ENCODE results near the gene SUSD5.
A peak's percentile ranks its signal among the peaks of the same experiment; 100 is the strongest.
"Not testable (repeated sequence)": the region's sequence is repeated elsewhere in the genome, so short reads cannot be mapped to it uniquely, and the experiment has no call there.

Gene SUSD5

DNA sequence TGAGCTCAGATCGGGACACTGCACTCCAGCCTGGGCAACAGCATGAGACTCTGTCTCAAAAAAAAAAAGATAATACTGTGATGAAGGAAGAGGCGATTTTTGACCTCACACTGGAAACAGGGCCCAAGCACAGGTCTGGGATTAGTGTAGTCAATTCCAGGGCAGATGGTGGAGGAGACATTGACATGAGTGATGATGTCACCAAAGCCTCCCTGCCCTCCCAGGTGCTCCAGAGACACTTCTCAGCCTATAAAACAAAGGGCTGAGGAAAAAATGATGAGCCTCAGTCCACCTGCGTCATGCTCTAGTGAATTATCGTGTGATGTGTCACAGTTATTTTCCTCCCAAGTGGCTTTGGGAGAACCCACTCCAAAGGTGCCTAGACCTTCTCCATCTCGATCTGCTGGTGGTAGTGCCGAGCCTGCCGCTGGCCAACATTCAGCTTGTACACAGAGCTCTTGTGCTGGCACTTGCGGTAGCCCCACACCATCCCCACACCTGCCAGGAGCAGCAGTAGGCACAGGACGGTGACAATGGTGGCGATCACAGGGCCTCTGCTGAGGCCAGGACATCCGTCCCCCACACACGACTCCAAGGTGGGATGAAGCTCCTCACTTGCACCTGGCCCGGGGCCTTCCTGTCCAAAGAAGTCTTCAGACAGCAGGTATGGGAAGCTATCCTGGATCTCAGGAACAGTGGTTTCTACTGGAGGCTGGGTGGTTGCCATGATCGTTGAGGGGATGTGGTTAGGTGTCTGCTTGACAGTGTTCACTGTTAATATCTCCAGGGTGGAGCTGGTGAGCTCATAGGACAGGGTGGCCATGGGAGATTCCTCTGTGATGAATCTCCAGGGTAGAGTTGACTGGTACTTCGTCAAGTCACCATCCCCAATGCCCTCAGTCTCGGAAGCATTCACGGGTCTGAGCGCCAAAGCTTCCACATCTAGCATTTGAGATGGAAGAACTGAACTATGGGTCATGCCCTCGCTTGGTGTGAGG is 65.9 kb downstream of the SUSD5 start:
- no peak for DNase-seq (ENCODE audit: low read depth in 2 of 2)

DNA sequence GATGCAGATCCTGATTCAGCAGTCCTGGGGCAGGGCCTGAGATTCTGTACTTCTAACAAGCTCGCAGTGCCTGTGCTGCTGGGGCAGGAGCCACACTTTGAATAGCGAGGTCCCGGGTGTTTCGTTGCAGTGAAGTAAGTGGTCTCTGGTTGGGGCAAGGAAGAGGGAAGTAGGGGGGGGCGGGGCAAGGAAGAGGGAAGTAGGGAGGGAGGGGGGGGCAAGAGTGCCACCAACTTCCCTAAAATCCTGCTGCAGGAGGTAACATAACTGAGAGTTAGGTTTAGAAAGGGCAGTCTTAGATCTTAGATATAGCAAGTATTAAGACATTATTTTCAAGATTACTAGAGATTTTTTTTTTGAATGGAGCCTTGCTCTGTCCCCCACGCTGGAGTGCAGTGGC is 69.3 kb downstream of the SUSD5 start:
- no peak for DNase-seq (ENCODE audit: low read depth in 2 of 2)

DNA sequence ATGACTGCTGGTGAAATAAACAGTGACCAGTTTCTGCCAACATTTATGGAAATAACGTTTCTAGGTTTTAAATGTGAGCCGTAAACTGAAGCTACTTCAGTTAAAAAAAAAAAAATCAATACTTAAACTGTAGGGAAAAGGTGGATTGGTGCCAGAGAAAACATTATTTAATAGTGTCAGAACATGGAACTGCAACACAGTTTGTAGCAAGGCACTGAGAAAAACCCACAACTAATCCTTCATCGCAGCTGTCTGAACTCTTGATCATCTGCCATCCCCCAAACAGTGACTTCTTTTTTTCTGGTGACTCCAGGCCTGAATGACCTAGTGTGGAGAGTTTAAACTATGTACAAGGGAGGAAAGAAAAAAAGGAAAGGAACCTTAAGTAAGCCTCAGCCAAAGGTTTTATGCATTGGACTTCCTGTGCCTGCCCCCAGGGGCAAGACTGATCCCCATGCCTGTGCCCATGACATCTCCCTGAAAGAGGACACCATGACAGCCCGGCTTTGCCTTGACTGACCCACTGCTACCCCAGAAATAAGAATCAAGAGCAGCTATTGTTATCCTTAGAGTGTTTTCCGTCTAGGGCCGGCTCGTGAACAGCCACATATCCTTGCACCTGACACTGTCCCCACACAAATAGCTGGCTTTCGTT is 71.7 kb downstream of the SUSD5 start:
- DNase-seq (ENCODE audit: low read depth in 2 of 2) = no peak

DNA sequence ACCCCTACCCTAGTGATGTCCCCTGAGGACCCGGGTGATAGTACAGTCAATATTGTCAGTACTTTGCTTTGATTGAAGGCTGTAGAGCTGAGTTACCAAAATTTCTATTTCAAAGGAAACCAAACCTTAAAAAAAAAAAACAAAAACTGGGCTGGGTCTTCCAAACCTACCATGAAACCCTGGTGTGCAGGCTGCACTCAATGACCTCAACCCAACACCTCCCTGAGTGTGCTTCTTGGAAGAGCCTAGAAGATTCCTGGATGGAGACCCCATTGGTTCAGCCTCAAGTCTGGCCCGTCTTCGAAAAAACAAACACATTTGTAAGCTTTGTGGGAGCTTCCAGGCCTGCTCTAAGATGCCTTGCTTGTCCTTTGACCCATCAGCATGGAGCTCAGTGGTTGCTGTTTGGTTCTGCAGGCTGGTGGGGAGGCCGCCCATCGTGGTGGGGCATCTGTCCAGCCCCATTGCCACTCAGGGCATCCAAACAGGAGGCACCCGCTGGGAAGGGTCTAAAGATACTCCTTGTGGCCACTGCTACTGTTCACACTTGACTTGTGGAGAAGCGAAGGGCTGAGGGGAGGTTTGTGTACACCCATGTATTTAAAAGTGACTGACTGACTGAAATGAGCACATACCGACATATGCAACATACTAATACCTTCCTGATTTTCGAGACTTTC is 72.6 kb downstream of the SUSD5 start:
- no peak for DNase-seq (ENCODE audit: low read depth in 2 of 2)

DNA sequence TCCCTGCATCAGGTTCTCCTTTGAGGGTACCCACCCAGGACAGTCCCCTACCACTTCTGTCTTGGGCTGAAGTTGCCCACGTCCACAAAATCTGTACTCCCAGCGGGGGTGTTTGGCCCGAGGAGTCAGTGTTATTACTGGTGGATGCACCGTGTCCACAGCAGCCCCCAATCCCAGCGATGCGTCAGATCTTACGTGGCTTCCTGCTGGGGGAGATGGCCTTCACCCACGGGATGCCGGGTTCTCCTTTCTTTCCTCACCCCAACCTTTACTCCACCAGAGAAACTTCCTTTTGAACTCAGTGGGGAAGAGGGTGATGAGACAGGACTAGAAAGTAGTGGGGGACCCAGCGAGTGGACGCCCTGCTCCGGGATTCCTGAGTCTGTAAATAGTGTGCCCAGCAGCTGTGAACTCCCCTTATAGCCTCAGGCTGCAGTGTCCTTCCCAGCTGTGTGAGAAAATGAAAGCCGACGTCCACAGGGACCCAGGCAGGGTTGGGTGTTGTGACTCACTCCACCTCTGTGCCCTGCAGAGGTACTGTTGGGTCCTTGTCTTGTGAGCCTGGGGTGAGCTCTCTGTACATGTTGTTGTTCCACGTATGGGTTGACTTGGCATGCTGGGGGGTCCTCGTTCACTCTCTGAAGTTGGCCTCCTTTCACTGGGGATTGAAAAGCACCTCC is 73.2 kb downstream of the SUSD5 start:
- DNase-seq (ENCODE audit: low read depth in 2 of 2) = no peak

DNA sequence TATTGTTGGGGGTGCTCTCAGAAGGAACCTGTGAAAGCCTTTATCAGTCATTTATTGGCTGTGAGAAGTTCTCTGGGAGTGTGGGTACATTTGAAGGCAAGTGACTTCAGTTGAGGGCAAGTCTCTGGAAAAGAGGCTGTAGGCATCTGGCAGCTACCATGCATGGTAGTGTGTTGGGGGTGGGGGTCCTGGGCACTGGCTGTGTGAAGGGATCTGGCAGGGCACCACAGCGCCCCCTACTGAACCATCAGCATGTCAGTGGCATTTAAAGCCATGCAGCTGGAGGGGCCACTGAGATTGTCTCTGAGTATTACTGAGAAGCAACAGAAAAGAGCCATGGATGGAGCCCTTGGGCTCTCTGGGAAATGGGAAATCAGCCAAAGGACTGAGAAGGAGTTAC is 74.2 kb downstream of the SUSD5 start:
- DNase-seq (ENCODE audit: low read depth in 2 of 2) = peak in 1 of 2 donors; percentile 25

DNA sequence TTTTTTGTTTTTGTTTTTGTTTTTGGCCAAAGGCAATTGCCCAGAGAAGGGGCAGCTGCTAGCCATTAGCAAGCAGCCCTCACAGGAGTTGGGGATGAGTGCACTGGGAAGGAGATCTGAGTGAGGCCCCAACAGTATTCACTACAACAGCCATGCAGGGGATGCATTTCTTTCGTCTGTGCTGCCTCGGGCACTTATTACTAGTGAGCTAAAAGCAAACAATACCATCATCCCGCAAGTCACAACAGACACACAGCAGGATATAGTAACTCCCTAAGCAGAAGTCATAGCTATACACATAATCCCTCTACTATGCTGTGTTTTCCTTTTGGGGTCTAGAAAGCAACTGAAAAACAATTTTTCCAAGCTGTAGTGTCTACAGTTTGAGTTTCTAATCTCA is 77.6 kb downstream of the SUSD5 start:
- DNase-seq (ENCODE audit: low read depth in 2 of 2) = no peak

DNA sequence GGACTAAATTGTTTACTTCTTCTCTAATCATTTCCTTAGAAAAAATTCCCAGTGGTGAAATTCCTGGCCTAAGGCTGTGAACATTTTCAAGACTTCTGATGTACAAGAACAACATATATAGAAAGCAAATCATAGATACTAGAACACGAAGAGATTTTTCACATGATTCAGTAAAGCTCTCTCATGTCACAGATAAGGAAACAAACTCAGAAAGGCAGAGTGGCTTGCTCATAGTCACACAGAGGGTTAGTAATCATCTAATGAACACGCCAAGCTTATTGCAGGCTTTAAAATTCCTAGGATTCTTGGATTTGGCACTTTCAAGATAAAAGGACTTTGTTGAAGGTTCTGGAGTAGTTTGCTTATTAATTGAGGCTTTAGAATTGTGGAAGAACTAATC is 78.6 kb downstream of the SUSD5 start:
- no peak for DNase-seq (ENCODE audit: low read depth in 2 of 2)

DNA sequence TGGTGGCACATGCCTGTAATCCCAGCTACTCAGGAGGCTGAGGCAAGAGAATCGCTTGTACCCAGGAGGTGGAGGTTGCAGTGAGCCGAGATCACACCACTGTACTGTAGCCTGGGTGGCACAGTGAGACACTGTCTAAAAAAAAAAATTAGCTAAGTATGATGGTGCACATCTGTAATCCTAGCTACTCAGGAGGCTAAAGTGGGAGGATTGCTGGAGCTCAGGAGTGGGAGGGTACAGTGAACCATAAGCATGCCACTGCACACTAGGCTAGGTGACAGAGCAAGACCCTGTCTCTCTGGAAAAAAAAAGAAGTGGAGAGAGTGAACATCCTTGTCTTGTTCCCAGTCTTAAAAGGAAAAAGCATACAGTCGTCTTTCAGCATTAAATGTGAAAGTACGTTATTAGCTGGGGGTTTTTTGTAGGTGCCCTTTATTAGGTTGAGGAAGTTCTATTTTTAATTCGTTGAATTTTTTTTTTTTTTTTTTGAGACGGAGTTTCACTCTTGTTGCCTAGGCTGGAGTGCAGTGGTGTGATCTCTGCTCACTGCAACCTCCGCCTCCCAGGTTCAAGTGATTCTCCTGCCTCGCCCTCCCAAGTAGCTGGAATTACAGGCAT is 79.5 kb downstream of the SUSD5 start:
- not testable (repeated sequence) for DNase-seq (ENCODE audit: low read depth in 2 of 2)

DNA sequence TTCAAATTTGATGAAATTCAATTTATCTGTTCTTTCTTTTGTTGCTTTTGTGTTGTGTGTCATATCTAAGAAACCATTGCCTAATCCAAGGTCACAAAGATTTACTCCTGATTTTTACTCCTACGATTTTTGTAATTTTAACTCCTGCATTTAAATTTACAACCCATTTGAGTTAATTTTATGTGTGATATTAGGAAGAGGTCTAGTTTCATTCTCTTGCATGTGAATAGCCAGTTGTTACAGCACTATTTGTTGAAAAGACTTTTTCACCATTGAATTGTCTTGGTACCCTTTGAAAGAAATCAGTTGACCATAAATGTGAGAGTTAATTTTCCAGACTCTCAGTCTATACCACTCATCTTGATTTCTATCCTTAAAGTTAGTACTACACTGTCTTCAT is 80.9 kb downstream of the SUSD5 start:
- DNase-seq (ENCODE audit: low read depth in 2 of 2) = no peak

DNA sequence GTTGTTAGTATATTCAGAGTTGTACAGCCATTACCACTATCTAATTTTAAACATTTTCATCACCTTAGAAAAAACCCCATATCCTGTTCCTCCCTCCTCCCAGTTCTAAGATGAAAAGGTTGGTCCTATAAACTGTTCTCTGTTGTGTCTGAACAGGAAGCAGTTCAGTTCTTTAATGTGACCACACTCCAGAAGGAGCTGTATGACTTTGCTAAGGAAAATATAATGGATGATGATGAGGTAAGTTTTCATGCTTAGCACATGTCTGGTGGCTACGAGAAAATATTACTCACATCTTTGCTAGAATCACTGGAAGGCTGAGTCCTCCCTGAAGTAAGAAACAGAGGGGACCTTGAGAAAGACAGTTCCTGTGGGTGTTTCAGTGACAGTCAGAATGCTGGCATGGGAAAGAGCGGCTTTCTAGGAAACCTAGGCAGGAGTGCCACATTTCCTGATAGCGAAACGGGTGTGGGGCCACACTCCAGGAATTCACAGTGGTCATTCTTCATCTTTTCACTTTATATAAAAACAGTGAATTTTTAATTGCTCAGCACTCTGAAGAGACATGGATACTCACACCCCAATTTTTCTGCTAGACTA is 84.5 kb downstream of the SUSD5 start:
- DNase-seq (ENCODE audit: low read depth in 2 of 2) = no peak

DNA sequence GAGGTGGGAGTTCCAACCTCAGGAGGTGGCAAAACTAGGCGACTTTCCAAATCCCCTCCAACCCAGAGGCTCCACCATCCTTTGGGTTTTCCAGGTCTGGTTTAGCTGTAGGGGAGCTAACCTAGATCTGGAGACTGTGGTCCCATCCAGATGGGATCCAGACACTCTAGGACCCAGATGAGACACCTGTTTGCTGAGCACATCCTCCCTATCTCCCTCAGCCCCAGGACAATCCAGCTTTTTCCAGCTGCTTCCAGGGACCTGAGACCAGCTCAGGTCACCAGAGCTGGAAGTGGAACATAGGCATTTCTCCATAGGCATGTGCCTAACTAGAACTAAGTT is 86.6 kb downstream of the SUSD5 start:
- DNase-seq (ENCODE audit: low read depth in 2 of 2) = no peak

DNA sequence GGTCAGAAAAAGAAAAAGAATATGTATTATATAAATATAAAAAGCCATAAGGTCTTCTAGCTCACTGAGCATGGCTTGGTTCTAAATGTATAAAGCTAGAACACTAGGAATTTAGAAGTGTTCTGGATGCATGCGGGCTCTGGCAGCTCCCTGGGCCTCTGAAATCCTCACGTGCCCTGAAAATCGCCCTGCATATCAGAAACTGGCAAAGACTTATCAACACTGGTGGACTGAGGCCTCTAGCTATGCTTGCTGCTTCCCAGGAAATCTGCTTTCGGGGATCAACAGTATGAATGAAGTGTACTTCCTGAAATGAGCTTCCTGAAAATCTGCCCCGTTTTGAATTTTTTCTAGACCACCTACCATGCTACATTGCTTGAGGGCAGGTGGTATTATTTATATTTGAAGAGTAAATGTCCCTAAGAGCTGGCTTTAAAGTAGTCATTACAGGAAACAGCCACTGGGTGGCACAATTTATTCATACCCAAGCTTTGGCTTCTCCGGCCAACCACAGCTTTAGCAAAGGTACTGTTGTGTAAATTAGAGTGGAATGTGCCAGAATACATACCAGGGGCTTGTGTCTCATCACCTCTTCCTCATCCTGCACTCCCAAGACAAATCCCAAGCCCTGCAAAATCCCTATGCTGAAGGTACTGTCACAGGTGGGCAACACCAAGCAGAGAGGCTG is 87.1 kb downstream of the SUSD5 start:
- peak in 1 of 2 donors; percentile 19 for DNase-seq (ENCODE audit: low read depth in 2 of 2)

DNA sequence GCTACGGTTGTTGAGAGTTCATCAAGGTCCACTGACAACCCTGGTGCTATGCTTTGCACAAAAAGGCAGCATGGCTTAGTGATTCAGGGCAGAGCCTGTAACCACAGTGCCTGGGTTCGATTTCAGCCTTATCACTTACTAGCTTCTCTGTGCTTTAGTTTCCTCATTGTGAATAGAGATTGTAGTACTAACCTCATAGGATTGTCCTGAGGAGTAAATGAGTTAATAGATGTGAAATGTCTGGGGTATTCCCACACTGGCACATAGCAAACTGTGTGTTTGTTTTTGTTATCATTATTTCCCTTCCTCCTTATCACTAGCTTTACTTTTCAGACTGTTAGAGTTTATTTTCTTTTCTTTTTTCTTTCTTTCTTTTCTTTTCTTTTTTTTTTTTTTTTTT is 88.5 kb downstream of the SUSD5 start:
- no peak for DNase-seq (ENCODE audit: low read depth in 2 of 2)

DNA sequence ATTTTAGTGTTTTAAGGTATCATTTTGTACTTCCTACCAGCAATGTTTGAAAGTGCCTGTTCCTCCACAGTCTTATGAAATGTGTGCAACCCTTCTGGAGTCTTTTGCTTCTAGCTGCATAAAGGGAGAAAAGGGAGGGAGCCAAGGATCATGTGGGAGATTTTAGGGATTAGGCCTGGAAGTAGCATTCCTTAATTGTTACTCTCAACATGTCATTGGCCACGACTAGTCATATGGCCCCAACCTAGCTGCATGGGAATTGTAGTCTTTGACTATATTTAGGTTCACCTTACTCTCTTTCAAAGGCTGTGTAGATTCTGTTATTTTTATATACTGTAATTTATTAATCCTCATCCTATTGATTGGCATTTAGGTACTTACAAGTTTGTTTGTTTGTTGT is 89.9 kb downstream of the SUSD5 start:
- DNase-seq (ENCODE audit: low read depth in 2 of 2) = no peak

DNA sequence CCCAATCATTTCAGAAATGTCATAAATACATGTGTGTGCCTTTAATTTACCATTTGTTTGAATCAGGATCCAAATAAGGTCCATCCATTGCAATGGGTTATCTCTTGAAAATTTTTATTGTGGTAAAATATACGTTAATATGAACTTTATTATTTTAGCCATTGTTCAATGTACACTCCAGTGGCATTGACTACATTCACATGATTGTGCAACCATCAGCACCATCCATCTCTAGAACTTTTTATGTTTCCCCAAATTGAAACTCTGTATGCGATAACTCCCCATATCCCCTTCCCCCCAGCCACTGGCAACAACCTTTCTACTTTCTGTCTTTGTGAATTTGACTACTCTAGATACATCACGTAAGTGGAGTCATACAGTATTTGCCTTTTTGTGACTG is 92.8 kb downstream of the SUSD5 start:
- DNase-seq (ENCODE audit: low read depth in 2 of 2) = no peak

DNA sequence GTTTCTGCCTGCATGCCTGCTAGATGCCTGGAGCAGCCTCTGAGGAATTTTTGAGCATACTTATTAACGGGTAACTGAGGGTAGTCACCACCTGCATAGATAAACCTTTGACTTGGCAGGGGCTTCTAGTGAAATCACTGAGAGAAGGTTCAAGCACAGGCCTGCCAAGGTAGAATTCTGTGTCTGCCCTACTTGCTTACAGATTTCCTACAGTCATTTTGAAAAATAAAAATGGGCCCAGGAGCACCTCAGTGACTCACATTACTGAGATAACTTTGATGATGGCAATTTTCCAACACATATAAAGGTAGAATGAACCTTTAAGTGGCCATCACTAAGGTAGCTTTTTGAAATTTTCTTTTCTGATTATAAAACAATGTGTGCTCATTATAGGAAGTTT is 94.0 kb downstream of the SUSD5 start:
- DNase-seq (ENCODE audit: low read depth in 2 of 2) = no peak

DNA sequence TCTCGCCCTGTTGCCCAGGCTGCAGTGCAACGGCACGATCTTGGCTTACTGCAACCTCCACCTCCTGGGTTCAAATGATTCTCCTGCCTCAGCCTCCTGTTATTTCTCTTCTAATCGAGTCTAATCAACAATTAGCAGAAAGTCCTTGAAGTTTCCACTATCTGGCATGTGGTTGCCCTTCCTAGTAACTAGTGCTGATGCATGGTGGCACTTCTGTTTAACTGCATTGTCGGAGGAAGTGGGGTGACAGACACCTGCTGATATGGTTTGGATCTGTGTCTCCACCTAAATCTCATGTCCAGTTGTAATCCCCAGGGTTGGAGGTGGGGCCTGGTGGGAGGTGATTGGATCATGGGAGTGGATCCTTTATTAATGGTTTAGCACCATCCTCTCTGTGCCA is 95.6 kb downstream of the SUSD5 start:
- no peak for DNase-seq (ENCODE audit: low read depth in 2 of 2)

DNA sequence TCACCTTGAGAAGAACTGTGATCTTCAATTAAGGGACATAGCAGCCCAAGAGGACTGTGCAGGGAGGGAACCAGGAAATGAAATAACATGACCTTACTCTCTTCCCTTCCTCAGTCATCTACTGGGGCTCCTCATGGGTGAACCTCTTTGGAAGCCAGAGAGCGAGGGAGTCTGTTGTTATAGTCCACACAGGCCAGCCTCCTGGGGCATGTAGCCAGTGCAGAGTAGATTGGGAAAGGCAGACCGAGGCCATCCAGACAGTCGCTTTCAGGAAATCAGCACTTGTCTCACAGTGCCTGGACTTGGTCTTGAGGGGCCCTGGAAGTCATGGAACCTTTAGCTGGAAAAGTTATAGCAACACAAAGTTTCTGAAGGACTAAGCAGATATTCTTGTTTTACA is 98.7 kb downstream of the SUSD5 start:
- DNase-seq (ENCODE audit: low read depth in 2 of 2) = no peak

DNA sequence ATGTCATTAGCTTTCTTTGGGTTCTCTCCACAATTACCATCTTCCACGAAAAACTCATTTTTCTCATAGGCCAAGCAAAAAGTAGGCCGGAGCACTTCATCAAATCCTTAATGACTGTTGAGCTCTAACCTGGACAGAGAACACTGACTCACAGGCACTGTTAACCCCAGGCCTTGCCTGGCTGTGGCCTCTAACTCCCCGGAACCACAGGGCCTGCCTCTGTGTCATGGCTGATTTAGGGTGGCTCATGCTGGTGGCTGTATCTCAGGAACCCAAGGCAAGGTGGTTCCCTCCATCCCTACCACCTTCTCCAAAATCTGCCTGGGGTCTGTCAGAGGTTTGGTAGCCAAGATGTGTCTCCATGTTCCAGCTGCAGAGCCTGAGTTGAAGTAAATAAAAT is 101.1 kb downstream of the SUSD5 start:
- DNase-seq (ENCODE audit: low read depth in 2 of 2) = no peak
